Thymus (tissue), 11 donors: Measurements from ENCODE around the gene GPN3. TPM values are rescaled to one million over a fixed set of nuclear protein-coding genes. Genes with fewer than 3 reads are reported as not detected.
A peak's percentile ranks its signal among the peaks of the same experiment; 100 is the strongest.
"Not testable (repeated sequence)": the region's sequence is repeated elsewhere in the genome, so short reads cannot be mapped to it uniquely, and the experiment has no call there.

ENCODE experiments used
- DNase-seq, 9 donors: peaks; one replicate each; pipeline ENCODE4 v3.0.0-alpha.2; 2013; ENCODE audit warnings: low spot score in 9 of 9, low read depth in 6 of 9, missing footprints in 1 of 9
- H3K27ac ChIP-seq, 2 donors: one replicate each; pipeline ENCODE4 v1.5.1; 2013; ENCODE audit warnings: control low read depth in 1 of 2, low read depth in 1 of 2, low read length in 1 of 2, mild to moderate bottlenecking in 1 of 2, moderate library complexity in 1 of 2
- H3K27me3 ChIP-seq, 2 donors: one replicate each; pipeline ENCODE4 v1.5.1; 2013; ENCODE audit warnings: low read length in 1 of 2; ENCODE audit not compliant: control insufficient read depth in 2 of 2, insufficient read depth in 1 of 2
- H3K36me3 ChIP-seq, 2 donors: one replicate each; pipeline ENCODE4 v1.5.1; 2013; ENCODE audit warnings: low read length in 1 of 2, mild to moderate bottlenecking in 1 of 2, moderate library complexity in 1 of 2; ENCODE audit not compliant: control insufficient read depth in 2 of 2, insufficient read depth in 2 of 2
- H3K4me1 ChIP-seq, 2 donors: one replicate each; pipeline ENCODE4 v1.5.1; 2013; ENCODE audit warnings: low read length in 2 of 2; ENCODE audit not compliant: control insufficient read depth in 2 of 2, insufficient read depth in 2 of 2
- H3K4me3 ChIP-seq, 2 donors: one replicate each; pipeline ENCODE4 v1.5.1; 2013; ENCODE audit warnings: low read length in 2 of 2, control low read depth in 1 of 2, mild to moderate bottlenecking in 1 of 2
- H3K9me3 ChIP-seq, 2 donors: one replicate each; pipeline ENCODE4 v1.5.1; 2013; ENCODE audit warnings: low read length in 1 of 2, mild to moderate bottlenecking in 1 of 2; ENCODE audit not compliant: control insufficient read depth in 2 of 2, insufficient read depth in 1 of 2
- WGBS: extraction: QIAGEN DNeasy Blood & Tissue Kit; methylation state at CpG from one replicate; pipeline ENCODE4 v1.1.7; 2013; 5-methylcytosine and 5-hydroxymethylcytosine counted together
- polyA plus RNA-seq: library from polyadenylated mRNA; stranded (reverse); fragments of 200-250 nt; gene quantifications from one replicate; pipeline ENCODE4 v1.2.3, GENCODE V29; 2013
- total RNA-seq: library from RNA; stranded (reverse); fragments of 120-200 nt; gene quantifications from one replicate; pipeline ENCODE4 v1.2.4, GENCODE V29; 2013
- donor health status: healthy.

Gene GPN3
- total and polyA plus RNA-seq, 2 donors, result 21.9 to 25.1 TPM

DNA sequence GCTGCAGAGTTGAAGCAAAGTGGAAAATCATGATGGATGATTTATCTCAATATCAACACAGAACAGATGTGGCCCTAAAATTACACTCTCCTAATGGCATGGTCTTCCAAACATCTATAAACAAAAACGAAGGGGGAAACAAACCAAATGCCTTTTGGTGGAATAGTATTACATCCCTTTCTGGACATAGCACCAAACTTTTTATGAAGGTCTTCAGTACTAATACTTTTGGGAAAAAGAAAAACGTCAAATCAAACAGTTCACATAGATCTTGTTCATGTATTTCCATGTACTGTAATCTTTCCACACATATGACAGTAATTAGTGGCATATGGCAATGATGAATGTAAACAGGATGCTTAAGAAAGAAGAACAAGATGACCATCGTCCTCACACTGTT is 41.7 kb downstream of the GPN3 start:
- H3K4me3 ChIP-seq, result no peak overlapping the region
- WGBS, result 83% methylated on average over 3 of the region's 3 CpGs
- H3K27me3 ChIP-seq, result no peaks in the 10 kb centered on the region
- H3K27ac ChIP-seq, result no peak overlapping the region
- H3K4me1 ChIP-seq, result no peaks in the 10 kb centered on the region
- no peaks in the 10 kb centered on the region for H3K9me3 ChIP-seq
- DNase-seq, result no peak
- no peaks in the 10 kb centered on the region for H3K36me3 ChIP-seq

DNA sequence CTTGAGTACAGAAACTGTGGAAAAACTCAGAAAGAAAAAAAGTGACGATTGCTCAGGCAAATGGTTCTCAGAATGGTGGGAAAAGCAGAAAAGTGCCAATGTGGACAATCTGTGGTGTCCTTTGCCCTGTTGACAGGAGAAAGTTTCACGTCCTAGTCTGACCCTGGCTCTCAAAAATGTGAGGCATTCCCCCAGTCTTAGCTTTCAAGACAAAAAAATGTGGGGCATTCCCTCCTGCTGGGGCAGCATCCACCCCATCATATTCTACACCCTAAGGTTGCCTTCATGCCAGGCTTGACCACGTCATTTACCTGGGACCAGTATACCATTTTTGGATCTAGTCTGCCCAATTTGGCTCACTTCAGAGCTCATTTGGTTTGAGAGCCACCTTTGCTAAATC is 43.8 kb downstream of the GPN3 start:
- no peaks in the 10 kb centered on the region for H3K27me3 ChIP-seq
- 97% methylated on average over 3 of the region's 3 CpGs for WGBS
- DNase-seq, result no peak
- H3K4me1 ChIP-seq, result no peaks in the 10 kb centered on the region
- no peak overlapping the region for H3K27ac ChIP-seq
- H3K4me3 ChIP-seq, result no peak overlapping the region
- no peaks in the 10 kb centered on the region for H3K36me3 ChIP-seq
- no peaks in the 10 kb centered on the region for H3K9me3 ChIP-seq

DNA sequence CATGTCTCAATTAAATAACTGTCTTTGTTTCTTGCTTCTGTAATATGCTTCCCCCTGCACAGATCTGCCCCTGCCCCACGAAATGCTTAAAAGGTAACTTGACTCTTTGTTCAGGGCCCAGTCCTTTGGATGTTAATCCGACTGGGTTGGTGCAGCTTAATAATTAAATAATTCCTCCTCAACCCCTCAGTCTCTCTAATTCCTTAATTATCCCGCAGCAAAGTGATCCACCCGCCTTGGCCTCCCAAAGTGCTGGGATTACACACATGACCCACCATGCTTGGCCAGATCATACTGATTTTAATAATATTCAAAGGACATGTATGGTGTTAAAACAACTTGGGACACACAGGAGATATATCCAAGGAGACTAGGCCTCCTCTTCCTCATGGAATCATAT is 46.4 kb downstream of the GPN3 start:
- no peaks in the 10 kb centered on the region for H3K36me3 ChIP-seq
- 96% methylated on average over 4 of the region's 4 CpGs for WGBS
- H3K4me3 ChIP-seq, result no peak overlapping the region
- no peak for DNase-seq
- no peaks in the 10 kb centered on the region for H3K27me3 ChIP-seq
- H3K4me1 ChIP-seq, result no peaks in the 10 kb centered on the region
- H3K27ac ChIP-seq, result no peak overlapping the region
- no peaks in the 10 kb centered on the region for H3K9me3 ChIP-seq

DNA sequence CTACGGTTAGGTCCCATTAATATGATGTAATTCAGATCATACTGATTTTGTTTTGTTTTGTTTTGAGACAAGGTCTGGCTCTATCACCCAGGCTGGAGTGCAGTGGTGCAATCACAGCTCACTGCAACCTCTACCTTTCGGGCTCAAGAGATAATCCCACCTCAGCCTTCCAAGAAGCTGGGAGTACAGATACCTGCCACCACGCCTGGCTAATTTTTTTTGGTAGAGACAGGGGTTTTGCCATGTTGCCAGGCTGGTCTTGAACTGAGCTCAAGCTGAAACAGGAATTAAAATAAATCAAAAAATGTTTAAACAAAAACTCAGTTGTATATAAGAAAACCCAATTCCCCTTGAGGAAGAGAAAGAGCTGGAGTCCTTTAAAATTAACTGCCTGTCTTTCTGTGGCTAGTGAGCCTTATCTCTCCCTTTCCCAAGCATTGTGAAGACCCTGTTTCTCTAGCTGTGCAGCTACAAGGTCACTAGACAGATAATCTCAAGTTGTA is 46.8 kb downstream of the GPN3 start:
- no peaks in the 10 kb centered on the region for H3K9me3 ChIP-seq
- no peak overlapping the region for H3K4me3 ChIP-seq
- no peaks in the 10 kb centered on the region for H3K27me3 ChIP-seq
- H3K27ac ChIP-seq, result no peak overlapping the region
- no peak for DNase-seq
- no peaks in the 10 kb centered on the region for H3K4me1 ChIP-seq
- WGBS, result 64% methylated on average over 3 of the region's 3 CpGs
- no peaks in the 10 kb centered on the region for H3K36me3 ChIP-seq

DNA sequence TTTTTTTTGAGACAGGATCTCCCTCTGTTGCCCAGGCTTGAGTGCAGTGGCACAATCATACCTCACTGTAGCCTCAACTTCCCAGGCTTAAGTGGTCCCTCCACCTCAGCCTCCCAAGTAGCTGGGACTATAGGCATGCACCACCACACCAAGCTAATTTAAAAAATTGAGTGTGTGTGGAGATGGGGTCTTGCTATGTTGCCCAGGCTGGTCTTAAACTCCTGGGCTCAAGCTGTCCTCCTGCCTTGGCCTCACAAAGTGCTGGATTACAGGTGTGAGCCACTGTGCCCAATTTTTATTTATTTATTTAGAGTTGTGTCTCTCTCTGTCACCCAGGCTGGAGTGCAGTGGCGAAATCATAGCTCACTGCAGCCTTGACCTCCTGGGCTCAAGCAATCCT is 47.4 kb downstream of the GPN3 start:
- H3K4me3 ChIP-seq, DNase-seq: not testable (repeated sequence)
- 97% methylated on average over 1 of the region's 1 CpG for WGBS

DNA sequence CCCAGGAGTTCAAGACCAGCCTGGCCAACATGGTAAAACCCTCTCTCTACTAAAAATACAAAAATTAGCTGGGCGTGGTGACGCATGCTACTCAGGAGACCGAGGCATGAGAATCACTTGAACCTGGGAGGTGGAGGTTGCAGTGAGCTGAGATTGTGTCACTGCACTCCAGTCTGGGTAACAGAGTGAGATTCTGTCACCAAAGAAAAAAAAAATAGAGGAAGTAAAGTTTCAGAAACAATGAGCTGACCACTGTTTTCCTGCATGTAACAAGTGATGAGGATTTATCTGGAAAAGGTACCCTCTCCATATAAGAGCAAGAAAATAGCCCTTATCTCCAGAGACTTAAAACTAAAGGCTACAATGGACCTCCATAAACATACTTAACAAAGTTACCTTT is 50.9 kb downstream of the GPN3 start:
- not testable (repeated sequence) for H3K9me3 ChIP-seq, H3K27me3 ChIP-seq, H3K27ac ChIP-seq, H3K4me1 ChIP-seq, H3K36me3 ChIP-seq, H3K4me3 ChIP-seq, DNase-seq
- 77% methylated on average over 3 of the region's 3 CpGs for WGBS

More for the DNA sequence above, 47.4 kb downstream of the GPN3 start:
- not testable (repeated sequence) for H3K9me3 ChIP-seq, H3K27ac ChIP-seq, H3K36me3 ChIP-seq, H3K4me1 ChIP-seq, H3K27me3 ChIP-seq

DNA sequence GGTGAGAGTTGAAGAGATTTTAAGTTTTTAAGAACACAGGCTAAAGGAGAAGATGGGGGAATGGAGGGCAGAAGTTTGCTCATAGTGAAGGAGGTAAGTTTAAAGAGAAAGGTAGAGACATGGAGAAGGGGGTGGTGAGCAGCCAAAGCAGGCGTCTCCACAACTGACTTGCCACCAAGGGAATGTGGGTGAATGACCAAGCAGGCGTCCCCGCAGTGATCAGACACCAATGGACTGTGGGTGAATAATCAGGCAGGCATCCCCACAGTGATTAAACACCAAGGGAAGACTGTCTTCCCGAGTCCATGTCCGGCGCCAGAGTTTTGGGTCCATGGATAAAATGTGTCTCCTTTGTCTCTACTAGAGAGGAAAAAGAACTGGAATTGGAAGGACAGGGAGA is 58.0 kb downstream of the GPN3 start:
- H3K27me3 ChIP-seq, H3K4me1 ChIP-seq, H3K9me3 ChIP-seq, H3K36me3 ChIP-seq, DNase-seq, H3K27ac ChIP-seq, H3K4me3 ChIP-seq: not testable (repeated sequence)
- WGBS, result 98% methylated on average over 6 of the region's 6 CpGs

DNA sequence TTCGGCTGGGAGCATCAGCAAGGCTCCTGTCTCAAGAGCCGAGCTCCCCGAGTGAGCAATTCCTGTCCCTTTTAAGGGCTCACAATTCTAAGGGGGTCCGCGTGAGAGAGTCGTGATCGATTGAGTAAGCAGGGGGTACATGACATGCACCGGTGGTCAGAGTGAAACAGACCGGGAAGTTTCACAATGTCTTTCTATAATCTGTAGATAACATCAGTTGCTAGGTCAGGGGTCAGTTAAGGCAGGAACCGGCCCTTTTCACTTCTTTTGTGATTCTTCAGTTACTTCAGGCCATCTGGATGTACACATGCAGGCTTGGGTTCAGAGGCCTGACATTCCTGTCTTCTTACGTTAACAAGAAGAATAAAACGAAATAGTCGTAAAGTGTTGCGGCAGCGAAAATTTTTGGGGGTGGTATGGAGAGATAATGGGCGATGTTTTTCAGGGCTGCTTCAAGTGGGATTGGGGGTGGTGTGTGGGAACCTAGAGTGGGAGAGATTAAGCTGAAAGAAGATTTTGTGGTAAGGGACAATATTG is 62.9 kb downstream of the GPN3 start:
- not testable (repeated sequence) for H3K27ac ChIP-seq, H3K27me3 ChIP-seq, DNase-seq, H3K4me3 ChIP-seq, H3K9me3 ChIP-seq
- Histone ChIP-seq H3K4me1 (peaks cover 15 to 16% of the 10 kb centered on the region in 2 donors), H3K36me3 (peaks cover 10 to 12% of the 10 kb centered on the region in 2 donors)
- 95% methylated on average over 16 of the region's 16 CpGs for WGBS

DNA sequence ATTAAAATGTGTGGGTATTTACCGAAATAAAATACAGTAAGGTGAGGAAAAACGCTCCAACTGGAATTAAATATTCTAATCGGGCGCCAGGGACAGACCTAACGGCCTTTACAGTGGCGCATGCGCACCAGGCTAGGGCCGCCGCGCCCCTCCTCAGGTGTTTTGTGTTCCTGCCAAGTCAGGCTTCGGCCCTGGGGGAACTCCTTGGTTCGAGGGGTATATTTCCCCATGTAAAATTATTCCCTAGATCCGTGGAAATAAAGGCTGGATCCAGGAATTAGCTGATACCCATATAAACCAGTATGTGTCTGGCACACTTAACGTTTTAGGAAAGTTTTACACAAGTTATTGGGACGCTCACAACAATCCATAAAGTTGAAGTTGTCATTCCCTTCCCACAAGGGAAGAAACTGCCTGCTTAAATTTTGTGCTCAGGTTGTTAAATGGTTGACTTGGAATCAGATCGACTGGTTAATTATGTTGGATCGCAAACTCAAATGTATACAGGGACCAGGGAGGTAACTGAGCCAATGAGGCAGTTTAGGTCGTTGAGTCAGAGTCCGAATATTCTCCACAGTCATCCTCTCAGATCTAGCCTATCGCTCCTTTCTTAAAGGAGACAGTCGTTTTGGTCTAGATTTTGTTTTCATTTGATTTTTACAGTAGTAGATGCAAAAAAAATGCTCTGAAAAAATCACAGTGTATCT is 63.9 kb downstream of the GPN3 start:
- H3K27ac ChIP-seq, result peak overlapping the region; percentile 95 to 96
- H3K9me3 ChIP-seq, result no peaks in the 10 kb centered on the region
- H3K36me3 ChIP-seq, result peaks cover 10 to 16% of the 10 kb centered on the region in 2 donors
- DNase-seq, result peak in 8 of 9 donors; percentile 59 to 91 (median 76)
- H3K4me1 ChIP-seq, result peaks cover 15 to 16% of the 10 kb centered on the region in 2 donors
- peak overlapping the region; percentile 68 to 99 for H3K4me3 ChIP-seq
- H3K27me3 ChIP-seq, result no peaks in the 10 kb centered on the region
- WGBS, result 31% methylated on average over 21 of the region's 21 CpGs
